Peyer's patch (tissue), 4 donors: ENCODE measurements around the gene UBE2E3.

Experiments used
- CTCF ChIP-seq, 6 experiments: fragments of 450-650 bp in 4 of 6; fragments of 200-600 bp in 2 of 6; sonication (generic) in 1 of 6; IDR thresholded peaks; one replicate each; pipeline ENCODE4 v1.5.1; 2017 to 2019; ENCODE audit warnings: antibody characterized with exemption in 6 of 6, mild to moderate bottlenecking in 3 of 6, moderate library complexity in 1 of 6
- POLR2A ChIP-seq, 2 donors: fragments of 450-650 bp; IDR thresholded peaks; one replicate each; pipeline ENCODE4 v1.5.1; 2017; ENCODE audit warnings: antibody characterized with exemption in 2 of 2, mild to moderate bottlenecking in 2 of 2, moderate library complexity in 2 of 2

- TF ChIP-seq CTCF (IDR thresholded peaks at IDR 0.05) (no peak), POLR2A (IDR thresholded peaks at IDR 0.05) (no peak)
Observed at GRCh38 chr2:181105562-181105961, 125.2 kb downstream of the UBE2E3 start.
